LNCaP clone FGC (cell line): Measurements from ENCODE around the gene SUGP2.

Source experiments
- DNase-seq: peaks from one replicate; pipeline ENCODE4 v3.0.0-alpha.2; 2011; ENCODE audit warnings: low read depth
- H3K4me3 ChIP-seq: 2 replicates; pipeline ENCODE4 v1.5.1; 2011; ENCODE audit warnings: mild to moderate bottlenecking, low read depth, low read length, control low read depth
- CTCF ChIP-seq: IDR thresholded peaks from 2 replicates; pipeline ENCODE4 v1.5.1; 2012; ENCODE audit warnings: mild to moderate bottlenecking; ENCODE audit not compliant: control insufficient read depth, insufficient read depth; ENCODE audit errors: extremely low read depth

Gene SUGP2

DNA sequence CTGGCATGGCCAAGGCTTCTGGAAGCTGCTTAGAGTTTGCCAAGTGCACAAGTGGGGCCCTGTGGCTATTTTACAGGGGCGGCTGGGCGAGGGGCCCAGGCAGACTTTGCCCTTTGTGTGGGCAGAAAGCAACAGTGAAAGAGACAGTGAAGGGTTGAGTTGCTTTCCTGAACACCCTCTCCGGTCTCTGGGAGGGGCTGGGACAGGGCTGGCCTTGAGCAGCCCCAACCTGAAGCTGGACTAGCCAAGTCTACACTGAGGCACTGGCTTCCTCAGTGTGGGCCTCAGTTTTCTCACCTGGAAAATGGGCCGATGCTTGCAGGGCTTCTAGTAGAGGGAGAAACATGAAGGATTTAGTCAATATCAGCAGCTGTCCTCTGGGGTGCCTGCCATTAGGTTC lies 89.9 kb downstream of the SUGP2 start:
- no peak for TF ChIP-seq CTCF
- no peak for DNase-seq
- H3K4me3 ChIP-seq = no peak overlapping the region

GRCh38 chr19:18942692-18943091 lies 90.6 kb downstream of the SUGP2 start:
- no peak overlapping the region for H3K4me3 ChIP-seq
- DNase-seq = no peak
- no peak for TF ChIP-seq CTCF

DNA sequence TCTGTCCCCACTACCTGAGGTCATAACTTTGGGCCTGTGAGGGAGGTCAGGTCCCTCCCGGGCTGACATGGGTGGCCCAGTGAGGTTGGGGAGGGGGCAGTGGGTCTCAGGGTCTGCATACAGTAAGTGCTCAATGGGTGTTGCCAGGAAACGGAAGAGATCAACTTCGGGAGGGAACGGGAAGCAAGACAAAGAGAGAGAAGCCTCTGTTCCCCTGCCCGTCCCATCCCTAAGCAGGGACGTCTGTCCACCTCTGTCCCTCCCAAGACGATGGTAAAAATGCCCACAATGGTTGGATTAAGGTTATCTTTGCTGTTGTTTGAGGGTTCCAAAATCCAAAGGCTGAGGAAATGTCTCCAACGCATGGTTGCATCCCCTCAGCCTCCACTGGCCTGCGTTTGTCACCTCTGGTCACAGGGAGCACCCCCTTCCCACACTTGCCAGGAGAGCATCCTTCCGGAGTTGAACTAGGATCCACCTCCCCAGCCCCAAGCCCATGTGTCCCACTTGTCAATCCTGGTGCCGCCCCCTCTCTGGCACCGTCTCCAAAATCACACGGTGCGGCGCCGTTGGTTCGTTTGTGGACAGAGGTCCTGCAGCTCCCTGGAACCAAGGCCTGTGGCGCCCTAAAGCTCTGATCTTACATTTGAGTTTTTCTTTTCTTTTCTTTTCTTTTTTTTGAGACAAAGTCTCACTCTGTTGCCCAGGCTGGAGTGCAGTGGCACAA lies 91.5 kb downstream of the SUGP2 start:
- H3K4me3 ChIP-seq = 0 out of 2 replicates have a peak overlapping the region, but pooled peaks have one; percentile 21
- no peak for DNase-seq
- no peak for TF ChIP-seq CTCF
